ENCODE data around the gene PLEKHM3. TPM values are rescaled to one million over a fixed set of nuclear protein-coding genes. Genes with fewer than 3 reads are reported as not detected.

The PLEKHM3 gene
- total RNA-seq, 1 donor from 2014 or later = 6.8 TPM

DNA sequence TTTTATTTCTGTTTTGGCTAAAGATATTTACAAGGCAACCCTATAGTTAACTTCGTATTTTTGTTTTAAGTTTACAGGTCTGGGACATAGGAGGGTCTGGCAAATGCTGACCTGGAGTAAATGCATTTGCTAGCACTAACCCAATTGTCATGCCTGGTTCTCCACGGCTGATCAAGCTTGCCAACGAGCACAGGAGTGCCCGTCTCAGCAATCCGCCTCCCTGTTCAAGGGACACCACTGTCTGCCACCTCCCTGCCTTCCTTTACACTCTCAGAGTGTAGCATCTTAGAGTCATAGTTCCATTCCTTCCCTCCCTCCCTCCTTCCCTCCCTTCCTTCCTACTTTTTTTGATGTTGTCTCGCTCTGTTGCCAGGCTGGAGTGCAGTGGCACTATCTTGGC lies 104.6 kb downstream of the PLEKHM3 start:
- H3K27ac Mint-ChIP-seq (ENCODE audit: unreplicated experiment) = no peak overlapping the region
- H3K4me3 Mint-ChIP-seq = no peak overlapping the region
- TF ChIP-seq, protein P1, sequence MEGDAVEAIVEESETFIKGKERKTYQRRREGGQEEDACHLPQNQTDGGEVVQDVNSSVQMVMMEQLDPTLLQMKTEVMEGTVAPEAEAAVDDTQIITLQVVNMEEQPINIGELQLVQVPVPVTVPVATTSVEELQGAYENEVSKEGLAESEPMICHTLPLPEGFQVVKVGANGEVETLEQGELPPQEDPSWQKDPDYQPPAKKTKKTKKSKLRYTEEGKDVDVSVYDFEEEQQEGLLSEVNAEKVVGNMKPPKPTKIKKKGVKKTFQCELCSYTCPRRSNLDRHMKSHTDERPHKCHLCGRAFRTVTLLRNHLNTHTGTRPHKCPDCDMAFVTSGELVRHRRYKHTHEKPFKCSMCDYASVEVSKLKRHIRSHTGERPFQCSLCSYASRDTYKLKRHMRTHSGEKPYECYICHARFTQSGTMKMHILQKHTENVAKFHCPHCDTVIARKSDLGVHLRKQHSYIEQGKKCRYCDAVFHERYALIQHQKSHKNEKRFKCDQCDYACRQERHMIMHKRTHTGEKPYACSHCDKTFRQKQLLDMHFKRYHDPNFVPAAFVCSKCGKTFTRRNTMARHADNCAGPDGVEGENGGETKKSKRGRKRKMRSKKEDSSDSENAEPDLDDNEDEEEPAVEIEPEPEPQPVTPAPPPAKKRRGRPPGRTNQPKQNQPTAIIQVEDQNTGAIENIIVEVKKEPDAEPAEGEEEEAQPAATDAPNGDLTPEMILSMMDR (conservative IDR thresholded peaks at IDR 0.05) = no peak
- DNase-seq (ENCODE audit: low read depth, low spot score) = no peak
- no peaks in the 10 kb centered on the region for H3K9me3 Mint-ChIP-seq
- H3K27me3 Mint-ChIP-seq (ENCODE audit: low read depth) = no peaks in the 10 kb centered on the region
- no peaks in the 10 kb centered on the region for H3K4me1 Mint-ChIP-seq
- no peaks in the 10 kb centered on the region for H3K36me3 Mint-ChIP-seq (ENCODE audit: low read depth)

DNA sequence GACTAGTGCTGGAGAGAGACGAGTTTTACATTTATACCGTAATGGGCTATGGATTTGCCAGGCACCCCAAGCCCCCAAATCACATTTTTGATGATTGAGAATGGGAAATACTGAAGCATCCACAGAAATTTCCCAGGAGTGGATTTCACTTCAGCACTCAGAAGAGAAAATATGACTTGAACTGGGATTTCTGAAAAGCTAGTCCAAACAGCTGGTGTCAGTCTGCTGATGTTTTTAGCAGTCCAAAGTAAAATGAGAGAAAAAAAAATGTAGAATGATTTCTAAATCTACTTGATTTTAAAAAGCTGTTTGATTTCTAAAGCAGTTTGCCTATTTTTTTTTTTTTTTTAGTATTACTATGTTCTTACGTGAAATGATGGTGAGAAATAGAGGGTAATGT lies 105.0 kb downstream of the PLEKHM3 start:
- Mint-ChIP-seq H3K4me1 (no peaks in the 10 kb centered on the region), H3K9me3 (no peaks in the 10 kb centered on the region), H3K27me3 (ENCODE audit: low read depth) (no peaks in the 10 kb centered on the region), H3K27ac (ENCODE audit: unreplicated experiment) (no peak overlapping the region), H3K4me3 (no peak overlapping the region), H3K36me3 (ENCODE audit: low read depth) (no peaks in the 10 kb centered on the region)
- TF ChIP-seq, protein P1 (conservative IDR thresholded peaks at IDR 0.05) = no peak
- no peak for DNase-seq (ENCODE audit: low read depth, low spot score)

DNA sequence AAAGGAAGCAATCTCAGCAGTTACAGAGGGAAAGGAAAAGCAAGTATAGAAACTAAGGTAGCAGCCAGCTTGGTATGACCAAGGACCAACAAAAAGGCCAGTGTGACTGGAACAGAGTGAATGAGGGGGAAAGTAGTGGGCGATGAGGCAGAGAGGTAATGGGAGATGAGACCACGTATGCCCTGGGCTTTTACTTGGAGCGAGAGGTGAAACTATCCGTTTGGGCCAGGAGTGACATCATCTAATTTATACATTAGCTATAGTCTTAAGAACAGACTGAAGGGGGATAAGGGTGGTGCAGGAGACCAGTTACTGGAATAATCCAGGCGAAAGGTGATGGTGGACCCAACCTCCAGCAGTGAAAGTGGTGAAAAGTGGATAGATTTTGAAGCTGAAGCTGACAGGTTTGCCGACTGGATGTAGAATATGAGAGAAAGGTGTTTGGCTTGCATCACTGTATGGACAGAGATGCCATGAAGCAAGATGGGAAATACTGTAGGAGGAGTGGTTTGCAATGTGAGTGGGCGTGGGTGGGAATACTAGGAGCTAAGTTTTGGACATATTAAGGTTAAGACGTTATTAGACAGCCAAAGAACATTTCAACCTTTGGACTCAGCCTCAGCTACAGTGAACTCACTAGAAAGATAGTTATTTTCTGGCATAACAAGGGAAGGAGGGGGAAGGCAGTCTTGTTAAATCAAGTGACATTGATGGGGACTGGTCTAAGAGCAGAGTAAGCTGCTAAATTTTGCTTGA lies 106.0 kb downstream of the PLEKHM3 start:
- TF ChIP-seq, protein P1 (conservative IDR thresholded peaks at IDR 0.05) = no peak
- no peaks in the 10 kb centered on the region for H3K27me3 Mint-ChIP-seq (ENCODE audit: low read depth)
- no peak overlapping the region for H3K4me3 Mint-ChIP-seq
- DNase-seq (ENCODE audit: low read depth, low spot score) = no peak
- H3K9me3 Mint-ChIP-seq = no peaks in the 10 kb centered on the region
- no peaks in the 10 kb centered on the region for H3K4me1 Mint-ChIP-seq
- H3K27ac Mint-ChIP-seq (ENCODE audit: unreplicated experiment) = no peak overlapping the region
- no peaks in the 10 kb centered on the region for H3K36me3 Mint-ChIP-seq (ENCODE audit: low read depth)

DNA sequence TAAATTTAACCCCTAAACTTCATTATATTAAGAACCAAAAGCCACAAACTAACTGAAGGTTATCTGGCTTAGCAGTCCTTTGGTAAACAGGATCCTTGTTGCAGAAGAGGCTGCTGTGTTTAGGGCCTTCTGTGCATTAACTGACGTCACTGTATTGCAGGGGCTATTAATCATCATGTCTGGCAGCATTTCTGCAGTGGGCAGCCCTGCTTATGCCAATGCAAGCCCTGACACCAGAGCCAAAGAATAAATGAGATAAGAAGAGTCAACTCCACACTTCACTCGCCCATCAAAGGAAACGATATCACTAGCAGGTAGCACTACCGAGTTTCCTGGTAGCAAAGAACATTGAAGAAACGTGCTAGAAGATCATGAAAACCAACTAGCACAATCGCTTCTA lies 110.6 kb downstream of the PLEKHM3 start:
- TF ChIP-seq, protein P1 (conservative IDR thresholded peaks at IDR 0.05) = no peak
- no peak for DNase-seq (ENCODE audit: low read depth, low spot score)

DNA sequence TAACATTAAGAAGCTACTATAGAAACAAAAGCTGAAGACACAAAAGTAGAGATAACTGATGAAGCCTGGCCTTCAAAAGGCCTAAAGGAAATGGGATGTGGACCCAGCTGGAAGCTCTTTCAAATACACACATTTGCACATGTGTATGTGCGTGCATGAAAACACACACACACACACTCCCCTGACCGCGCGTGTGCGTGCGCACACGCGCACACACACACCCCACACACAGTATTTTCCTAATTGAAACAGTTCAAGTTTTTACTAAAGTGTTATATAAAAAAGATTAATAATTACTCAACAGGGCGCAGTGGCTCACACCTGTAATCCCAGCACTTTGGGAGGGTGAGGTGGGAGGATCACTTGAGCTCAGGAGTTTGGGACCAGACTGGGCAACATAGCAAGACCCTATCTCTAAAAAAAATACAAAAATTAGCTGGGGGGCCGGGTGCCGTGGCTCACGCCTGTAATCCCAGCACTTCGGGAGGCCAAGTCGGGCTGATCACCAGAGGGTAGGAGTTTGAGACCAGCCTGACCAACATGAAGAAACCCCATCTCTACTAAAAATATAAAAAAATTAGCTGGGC lies 111.5 kb downstream of the PLEKHM3 start:
- Mint-ChIP-seq H3K27me3 (ENCODE audit: low read depth) (no peaks in the 10 kb centered on the region), H3K36me3 (ENCODE audit: low read depth) (peaks cover 4% of the 10 kb centered on the region), H3K4me3 (no peak overlapping the region), H3K9me3 (no peaks in the 10 kb centered on the region), H3K4me1 (no peaks in the 10 kb centered on the region), H3K27ac (ENCODE audit: unreplicated experiment) (no peak overlapping the region)
- TF ChIP-seq, protein P1 (conservative IDR thresholded peaks at IDR 0.05) = no peak
- no peak for DNase-seq (ENCODE audit: low read depth, low spot score)

More for the DNA sequence above, 110.6 kb downstream of the PLEKHM3 start:
- Mint-ChIP-seq H3K27me3 (ENCODE audit: low read depth) (no peaks in the 10 kb centered on the region), H3K4me1 (no peaks in the 10 kb centered on the region), H3K36me3 (ENCODE audit: low read depth) (peaks cover 4% of the 10 kb centered on the region), H3K27ac (ENCODE audit: unreplicated experiment) (no peak overlapping the region), H3K4me3 (no peak overlapping the region), H3K9me3 (no peaks in the 10 kb centered on the region)

All from neural crest cell (in vitro differentiated cells).